SKM-1 treated with dmso at 0.1 percent for 144 hours (cell line): ENCODE data around the gene OPCML.

Experiments
- DNase-seq: peaks from one replicate; lab custom pipeline; 2025; ENCODE audit not compliant: unreplicated experiment; lab: John Stamatoyannopoulos, UW

Gene OPCML

DNA sequence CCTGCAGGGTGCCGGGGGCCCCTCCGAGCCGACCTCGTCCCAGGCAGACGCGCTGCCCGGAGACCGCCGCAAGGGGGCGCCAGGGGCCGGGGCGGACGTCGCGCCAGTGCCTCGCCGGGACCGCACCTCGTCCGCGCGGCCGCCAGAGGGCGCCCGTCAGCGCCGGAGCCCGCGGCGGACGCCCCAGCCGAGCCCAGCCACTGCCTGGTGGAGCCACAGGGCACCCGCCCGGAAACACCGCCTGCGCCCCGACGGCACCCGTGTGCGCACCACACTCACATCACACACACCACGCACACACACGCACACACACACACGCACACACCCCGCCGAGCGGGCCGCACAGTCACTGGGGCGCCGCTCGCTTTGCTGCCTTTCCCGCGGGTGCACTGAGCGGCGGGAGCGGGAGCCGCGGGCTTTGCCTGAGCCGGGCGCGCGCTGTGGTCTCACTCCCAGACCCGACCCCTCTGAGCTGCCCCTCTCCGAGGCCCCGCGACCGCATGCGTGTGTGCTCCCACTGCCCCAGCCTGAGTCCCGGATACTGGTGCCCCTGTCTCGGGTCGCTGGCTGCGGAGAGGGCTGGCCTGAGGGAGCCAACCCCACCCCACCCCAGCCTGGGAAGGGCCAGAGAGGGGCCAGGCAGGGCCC, 449.3 kb downstream of the OPCML start:
- DNase-seq, result peak; percentile 43

DNA sequence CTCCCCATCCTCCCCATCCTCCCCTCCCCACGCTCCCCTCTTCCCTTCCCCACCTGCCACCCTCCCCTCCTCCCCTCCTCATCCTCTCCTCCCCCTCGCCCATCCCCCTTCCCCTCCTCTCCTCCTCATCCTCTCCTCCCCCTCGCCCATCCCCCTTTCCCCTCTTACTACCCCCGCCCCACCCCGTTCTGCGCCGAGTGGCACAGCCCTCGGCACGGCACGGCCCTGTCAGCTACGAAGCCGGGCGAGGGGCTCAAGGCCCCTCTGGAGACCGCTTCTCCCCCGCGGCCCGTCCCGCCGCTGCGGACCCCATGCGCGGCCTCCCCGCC, 449.9 kb downstream of the OPCML start:
- no peak for DNase-seq

DNA sequence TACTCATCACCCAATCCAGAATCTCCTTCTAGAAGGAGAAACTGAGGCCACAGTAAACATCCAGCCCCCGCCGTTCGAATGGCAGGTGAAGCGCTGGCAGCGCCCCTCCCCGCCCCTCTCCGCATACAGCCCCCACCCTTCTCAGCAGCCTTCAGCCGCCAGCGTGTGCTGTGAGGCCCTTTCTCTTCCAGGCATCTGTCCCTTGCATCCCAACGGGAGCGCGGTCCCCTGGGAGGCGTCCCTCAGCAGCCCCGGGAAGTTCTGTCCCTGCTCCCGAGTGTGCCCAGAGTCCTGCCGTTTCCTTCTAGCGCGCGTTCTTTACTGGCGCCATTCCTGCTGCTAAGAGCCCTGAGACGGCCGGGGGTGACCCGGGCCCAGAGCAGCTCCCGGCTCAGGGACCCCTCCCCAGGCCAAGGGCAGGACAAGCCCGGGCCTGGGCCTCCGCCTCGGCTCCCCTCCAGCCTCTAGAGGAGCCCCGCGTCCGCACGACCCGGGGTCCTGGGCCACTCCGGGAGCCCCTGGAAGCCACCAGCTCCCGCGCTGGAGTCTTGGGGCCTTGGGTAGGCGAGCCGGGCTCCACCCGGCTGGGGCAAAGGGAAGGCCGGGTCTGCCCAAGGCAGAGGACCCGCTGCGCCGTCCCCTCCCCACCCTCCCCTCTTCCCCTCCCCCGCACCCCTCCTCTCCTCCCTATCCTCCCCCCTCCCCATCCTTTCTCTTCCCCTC, 450.4 kb downstream of the OPCML start:
- DNase-seq, result no peak

DNA sequence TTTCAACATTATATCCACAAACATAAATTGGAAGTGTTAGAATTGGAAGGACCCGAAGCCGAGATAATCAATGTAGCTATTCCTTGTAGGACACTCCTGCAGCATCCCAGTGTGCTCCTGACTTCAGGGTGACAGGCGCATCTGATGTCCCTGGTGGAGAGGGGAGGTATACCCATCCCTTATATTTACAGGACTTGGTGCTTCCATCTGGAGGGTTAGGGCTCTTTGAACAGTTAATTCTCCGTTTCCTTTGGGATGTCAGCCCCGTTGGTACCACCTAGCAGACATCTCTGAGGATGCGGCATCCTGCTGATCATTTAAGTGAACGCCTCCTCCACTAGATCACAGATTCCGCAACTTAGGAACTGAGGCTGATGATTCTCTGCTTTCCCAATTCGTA, 451.3 kb downstream of the OPCML start:
- no peak for DNase-seq

DNA sequence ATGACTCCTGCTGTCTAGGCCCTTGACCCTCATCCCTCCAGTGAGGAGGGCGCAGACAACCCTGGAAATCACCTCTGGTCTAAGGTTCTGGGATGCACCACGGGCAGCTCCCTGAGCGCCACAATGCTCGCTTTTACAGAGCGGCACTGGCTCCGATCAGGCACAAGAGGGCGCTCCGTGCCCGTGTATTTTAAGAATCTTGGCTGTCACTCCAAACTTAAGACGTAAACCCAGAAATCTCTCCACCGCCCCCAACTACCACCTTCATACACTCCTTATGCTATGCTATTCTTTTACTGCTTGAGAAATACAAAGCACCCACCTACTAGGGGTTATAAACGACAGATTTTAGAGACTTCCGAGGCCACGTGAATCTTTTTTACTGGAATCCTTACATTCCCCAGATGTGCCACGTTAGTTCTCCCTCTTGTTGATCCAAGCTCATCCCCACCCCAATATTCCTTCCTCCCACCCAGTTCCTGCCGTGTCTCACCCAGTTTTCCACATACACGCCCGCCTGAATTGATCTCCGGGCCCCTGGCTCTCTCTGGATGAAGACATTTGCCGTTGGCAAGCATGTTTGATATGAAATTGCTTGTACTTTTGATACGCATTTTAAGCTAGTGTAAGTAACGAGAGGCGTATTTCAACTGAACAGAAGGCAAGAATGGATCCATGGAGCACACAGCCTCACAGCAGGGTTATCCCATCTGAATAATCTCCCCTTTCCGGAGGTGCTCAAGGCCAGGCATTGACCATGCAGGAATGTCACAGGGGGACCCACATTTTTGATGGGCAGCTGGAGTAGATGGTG, 453.5 kb downstream of the OPCML start:
- DNase-seq, result peak; percentile 3

DNA sequence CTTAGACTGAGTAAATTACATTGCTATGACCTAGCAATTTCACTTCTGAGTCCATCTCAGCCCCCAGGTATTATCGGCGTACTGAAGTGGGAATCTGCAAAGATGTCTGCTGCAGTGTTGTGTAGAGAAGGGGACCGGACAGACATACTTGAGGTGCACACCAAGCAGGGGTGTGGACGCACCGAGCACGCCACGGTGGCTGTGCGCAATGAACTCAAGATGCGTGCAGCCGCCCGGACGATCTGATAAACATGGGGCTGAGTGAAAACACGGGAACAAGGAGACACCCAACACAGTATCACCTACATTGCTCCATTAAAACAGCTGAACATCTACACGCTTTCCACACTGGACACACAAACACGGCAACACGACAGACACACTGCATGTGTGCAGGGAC, 454.3 kb downstream of the OPCML start:
- DNase-seq, result no peak

DNA sequence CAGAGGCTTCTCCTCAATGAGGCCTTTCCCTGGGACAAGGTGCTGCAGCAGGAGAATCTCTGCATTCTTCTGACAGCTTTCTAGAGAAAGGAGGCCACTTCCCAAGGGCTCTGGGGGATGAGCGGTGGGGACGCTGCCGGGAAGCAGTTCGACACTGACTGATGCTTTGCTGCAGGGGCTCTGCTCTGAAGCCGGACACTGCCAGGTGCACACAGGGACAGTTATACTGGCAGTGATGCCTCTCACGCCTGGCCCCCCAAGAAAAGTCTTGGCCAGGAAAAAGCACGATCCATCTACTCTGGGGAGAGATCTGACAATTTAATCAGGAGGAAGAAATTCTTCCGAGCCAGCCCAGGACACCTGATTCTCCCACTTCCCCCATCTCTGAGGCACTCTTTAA, 456.9 kb downstream of the OPCML start:
- DNase-seq, result no peak

DNA sequence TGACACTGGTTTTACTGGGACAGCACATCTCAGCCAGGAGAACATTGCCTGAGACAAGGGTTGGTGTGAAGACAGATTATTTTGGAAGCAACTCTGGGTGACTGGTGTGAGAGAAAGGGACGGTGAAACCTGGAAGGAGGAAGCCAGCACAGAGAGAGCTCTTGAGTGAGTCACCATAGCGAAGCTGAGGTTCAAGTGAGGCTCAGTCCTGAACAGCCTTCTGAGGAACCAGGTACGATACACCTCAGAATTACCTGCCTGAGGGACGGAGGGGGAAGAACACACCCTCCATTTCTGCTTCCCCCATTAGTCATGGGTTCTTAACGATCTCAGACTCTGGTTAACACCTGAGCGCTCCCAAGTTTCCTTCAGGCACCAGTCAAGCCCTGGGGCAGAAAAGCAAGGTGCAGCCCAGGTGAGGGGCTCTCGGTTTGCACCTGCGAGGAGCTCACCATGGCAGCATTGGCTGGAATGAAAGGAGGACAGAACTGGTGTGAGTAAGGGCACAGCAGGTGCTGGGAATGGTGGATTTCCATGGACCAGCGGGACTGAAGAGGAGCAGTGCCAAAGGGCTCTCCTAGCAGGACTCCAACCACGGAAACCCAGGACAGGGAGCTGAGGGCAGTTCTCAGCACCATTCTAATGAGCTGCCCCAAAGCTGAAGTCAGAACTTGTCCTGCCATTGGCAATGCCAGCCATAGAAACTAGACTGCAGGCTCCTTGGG, 459.3 kb downstream of the OPCML start:
- DNase-seq, result no peak

DNA sequence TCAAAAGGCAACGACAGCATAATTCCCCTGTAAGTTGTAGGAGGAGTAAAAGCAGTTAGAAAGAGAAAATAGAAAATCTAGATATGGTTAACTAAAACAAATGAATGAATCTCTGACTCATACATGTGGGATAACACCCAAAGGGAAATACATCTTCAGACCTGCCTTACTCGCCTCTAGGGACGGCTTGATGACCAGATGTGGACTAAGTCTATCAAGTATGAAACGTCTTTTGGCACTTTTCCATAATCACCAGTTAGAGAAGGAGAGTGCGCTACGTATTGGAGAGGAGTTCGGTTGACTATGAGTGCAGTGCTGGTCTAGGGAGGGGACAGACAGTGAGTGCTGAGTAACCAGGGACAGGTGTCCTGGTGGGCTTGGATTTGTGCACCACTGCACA, 459.9 kb downstream of the OPCML start:
- no peak for DNase-seq

DNA sequence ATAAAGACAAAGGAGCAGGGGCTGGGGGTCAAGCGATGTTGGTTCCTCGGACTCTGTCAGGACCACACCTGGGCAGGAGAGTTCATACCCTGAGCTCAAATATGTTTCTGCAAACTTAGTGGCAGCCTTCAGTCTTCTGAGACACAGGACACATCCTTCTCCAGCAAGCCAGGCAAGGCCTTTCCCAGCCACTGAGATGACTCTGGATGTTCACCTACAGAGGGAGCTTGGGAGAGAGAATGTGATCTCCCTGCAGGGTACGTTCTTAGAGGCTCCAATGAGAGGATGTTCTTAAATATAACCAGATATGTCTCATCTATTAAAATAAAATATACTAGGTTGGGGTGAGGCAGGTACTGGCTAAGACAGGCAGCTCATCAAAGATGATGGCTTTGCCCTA, 461.5 kb downstream of the OPCML start:
- DNase-seq, result no peak

DNA sequence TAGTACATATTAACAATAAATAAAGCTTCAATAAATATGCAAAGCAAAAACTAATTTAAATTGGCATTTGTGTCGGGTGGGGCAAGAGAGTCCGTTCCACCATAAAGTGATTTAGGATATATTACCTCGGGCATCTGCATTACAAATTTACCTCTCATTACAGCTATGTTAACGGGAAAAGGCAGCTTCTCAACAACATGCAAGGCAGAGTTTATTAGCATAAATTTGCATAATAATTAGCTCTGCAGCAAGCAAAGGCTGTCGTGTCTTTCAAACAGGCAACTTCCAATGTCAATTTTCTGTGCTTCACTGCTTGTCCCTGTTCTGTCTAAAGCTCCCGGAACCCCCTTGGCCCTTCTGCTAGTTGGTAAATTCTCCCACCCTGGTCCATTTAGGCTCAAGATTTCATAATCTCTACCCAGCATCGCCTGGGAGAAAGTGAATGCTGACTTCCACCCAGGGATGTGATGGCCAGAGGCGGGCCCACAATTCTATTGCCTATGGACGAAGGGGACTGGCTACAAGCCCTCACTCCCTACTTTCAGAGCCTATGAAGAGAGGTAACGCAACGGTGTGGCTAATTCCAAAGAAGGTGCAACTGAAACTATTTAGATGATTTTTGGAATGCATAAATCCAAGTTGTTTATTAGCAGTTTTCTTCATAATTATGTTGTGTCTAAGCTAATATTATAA, 462.1 kb downstream of the OPCML start:
- DNase-seq, result no peak

DNA sequence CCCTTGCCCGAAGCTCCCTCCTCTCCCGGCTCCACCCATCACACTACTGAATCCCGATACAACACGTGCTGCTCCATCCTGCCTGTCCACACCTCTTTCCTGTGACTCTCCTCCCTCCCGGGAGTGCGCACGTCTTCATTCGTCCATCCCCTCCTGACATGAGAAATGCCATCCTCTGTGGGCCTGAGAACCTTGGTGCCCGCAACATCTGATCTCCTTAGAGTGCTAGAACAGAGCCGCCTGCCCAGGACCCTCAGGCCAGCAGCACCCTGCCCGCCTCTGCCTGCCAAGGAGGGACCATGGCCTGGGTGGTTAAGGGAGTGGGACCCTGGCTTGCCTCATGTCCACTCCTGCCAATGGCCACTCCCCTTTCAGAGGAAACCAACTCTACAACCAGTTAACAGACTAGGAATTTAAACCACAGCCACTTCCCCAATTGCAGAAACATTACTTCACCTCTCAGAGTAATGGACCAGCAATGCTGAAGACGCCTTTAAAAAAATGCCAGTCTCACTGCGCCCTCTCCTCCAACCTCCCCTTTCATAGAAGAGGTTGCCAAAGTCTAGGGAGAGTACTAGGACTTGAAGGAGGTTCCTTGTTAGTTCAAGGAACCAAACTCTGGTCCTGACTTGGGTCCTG, 466.3 kb downstream of the OPCML start:
- DNase-seq, result no peak

DNA sequence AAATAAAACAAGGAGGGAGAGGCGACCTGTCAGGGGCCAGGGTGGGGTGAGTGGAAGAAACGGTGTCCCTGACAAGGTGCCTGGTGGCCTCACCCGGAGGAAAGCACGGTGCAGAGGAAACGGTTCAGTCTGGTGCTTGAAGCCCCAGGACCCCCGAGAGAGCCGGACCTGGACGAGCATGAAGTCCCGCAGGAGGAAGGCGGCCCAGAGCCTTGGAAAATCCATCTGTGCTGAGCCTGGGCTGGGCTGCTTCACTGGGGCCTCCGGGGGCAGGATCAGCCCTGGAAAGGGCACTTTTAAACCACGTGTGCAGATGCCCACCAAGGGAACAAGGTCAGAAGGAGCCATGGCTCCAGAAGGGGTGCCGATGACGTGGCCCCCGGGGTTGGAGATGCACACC, 467.3 kb downstream of the OPCML start:
- DNase-seq, result no peak

DNA sequence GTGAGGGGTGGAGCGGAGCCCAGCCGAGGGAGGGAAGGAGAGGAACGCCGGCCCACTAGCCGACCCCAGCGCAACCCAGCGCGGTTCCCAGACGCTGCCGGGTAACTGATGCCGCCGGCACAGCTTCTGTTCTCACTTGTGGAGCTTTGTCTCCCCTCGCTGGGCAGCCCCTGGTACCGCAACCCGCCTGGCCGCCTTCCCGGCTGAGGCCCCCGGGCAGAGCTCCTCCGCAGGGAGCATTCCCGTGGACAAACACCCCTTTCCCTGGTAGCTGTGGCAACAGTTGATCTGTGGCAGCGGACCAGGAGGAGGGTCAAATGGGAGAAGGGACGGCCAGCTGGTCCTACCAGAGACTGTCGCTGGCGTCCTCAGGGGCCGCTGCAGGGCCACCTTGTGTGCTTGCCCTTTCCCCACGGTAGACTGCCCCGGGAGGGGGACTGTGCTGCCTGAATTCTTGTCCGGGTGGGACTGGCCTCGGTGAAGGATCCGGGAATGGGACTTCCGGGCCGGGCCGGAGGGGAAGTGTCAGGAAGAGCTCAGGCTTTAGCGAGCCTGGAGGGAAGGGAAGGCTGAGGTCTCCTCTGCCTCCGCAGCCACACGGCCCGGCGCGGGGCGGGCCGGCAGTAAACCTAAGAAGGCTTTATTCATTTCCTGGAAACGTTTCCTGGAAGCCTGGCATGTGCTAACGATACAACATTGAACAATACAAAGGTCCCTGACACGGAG, 468.0 kb downstream of the OPCML start:
- DNase-seq, result no peak

DNA sequence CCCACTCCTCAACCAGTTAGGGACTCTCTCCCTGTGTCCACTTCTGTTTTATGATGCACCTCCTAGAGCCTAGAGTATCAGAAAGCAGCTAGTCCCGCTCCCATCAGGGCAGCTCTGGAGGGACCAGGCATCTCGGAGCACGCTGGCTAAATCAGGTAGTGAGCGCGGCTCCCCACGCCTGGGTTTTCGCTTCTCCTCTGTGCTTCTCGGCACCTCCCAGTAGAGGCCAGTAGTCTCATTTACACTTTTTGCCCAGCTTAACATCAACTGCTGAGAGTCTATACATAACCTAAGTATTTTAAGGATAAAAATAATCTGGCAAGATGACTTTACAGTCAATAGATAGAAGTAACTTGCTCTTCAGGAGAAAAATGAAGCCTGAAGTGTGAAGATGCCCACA, 473.8 kb downstream of the OPCML start:
- no peak for DNase-seq

DNA sequence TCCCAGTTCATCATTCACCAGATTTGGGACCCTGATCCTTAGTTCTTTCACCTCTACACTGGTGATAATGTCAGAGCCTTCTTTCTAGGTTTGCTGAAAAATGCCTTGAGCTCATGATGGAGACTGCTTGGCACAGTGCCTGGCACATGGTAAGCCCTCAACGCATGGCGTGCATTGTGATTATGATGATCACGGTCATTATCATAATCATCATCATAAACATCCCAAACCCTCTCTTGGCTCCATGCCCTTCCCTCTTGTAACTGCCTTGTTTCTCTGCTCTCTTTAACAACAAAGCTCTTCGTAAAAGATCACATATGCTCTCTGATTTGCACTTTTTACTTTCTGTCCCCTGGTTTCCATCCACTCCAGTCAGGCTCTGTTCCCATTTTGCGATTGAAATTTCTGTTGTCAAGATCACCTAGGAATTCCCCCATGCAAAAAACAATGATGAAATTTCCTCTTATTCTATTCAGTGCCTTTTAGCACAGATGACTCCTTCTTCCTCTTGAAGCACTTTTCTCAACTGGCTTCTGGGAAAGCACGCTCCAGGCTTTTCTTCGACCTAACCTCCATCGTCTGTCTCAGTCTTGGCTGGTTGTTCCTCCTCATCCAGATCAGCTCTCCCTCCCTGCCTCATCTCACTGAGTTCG, 479.1 kb downstream of the OPCML start:
- no peak for DNase-seq

DNA sequence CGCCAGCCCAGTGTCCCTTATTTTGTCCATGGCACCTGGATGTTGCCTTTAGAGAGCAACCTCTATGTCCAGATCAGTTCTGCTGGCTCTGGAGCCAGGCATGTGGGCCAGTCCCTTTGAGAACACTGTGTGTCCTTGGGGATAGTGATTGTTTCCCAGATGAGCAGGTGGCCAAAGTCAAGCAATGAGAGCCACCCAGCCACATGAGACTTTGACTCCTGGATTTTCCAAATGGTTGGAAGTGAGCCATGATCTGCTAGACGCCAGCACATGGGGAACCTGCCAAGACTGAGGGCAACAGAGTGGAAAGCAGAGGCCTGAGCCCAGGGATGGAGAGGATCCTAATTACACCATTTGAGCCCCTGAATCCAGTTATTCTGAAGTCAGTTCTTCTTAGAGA, 479.8 kb downstream of the OPCML start:
- DNase-seq, result no peak

DNA sequence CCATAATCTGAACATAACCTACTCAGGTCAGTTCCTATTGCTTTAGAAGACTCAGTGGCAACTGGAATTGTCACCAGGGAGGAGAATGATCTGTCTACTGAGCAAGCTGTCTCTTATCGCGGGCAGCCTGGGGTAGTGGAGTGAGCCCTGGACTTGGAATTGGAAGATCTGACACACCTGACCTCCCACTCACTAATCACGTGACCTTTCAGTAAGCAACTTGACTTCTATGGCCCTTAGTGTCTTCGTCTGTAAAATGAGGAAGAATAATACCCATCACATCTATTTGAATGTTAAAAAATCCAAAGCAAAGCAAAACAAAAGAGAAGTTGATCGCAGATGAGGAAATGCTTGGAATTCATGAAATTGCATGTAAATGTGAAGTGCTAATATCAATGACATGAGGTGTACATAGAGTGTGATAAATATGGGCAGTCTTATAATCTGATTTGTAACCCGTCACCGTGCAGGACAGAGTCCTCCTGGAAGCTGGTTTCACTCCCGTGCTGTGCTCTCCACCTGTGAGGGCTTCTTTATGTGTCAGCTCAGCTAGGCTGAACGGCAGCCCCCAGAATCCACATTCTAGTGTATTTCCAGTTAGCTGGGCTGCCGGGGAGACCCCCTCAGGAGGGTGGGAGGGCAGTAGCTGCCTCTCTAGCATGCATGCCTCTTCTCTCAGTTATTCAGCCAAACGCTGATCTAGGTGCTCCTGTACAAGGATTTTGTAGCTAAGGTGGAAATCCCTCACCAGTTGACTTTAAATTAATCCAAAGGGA, 482.9 kb downstream of the OPCML start:
- DNase-seq, result no peak

DNA sequence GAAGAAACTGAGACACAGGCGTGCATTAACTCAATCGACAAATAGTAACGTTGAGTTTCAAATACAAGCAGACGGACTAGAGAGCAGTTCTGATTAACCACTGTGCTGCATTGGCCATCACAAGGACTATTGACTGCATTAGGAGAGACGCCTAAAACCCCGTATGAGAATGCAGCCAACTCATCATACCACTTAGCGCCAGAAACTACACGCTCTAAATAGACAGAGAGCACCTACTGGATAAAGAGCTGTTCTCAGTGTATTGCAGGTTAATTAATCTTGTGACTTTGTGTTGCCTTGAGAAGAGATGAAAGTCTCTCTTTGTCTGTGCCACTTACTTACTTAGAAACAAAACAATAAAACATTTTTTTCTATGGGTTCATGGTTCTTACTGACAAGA, 484.0 kb downstream of the OPCML start:
- no peak for DNase-seq
